22Rv1 (cell line): ENCODE results near the gene CACNA1C.

Experiments
- CTCF ChIP-seq: fragments of 450-650 bp; IDR thresholded peaks from 2 replicates; pipeline ENCODE4 v1.5.1; 2017; ENCODE audit warnings: mild to moderate bottlenecking
- ZFX ChIP-seq: fragments of 450-650 bp; IDR thresholded peaks from 2 replicates; pipeline ENCODE4 v1.6.1; 2017; ENCODE audit warnings: antibody characterized with exemption, borderline replicate concordance

- no peak for TF ChIP-seq CTCF
- no peak for TF ChIP-seq ZFX
Observed at GRCh38 chr12:2058837-2059236, 6.0 kb downstream of the CACNA1C start.
